ENCODE results near the gene DNAJC5G.
A peak's percentile ranks its signal among the peaks of the same experiment; 100 is the strongest.
"Not testable (repeated sequence)": the region's sequence is repeated elsewhere in the genome, so short reads cannot be mapped to it uniquely, and the experiment has no call there.

DNAJC5G gene

GRCh38 chr2:27308359-27308881, 33.2 kb downstream of the DNAJC5G start, which contains the start of gene UCN:
Gene UCN, minus strand, starts transcription at chr2:27308445. Its CDS starts 550 bp downstream, at chr2:27307895.
- DNase-seq (ENCODE audit: low spot score): no peak

DNA sequence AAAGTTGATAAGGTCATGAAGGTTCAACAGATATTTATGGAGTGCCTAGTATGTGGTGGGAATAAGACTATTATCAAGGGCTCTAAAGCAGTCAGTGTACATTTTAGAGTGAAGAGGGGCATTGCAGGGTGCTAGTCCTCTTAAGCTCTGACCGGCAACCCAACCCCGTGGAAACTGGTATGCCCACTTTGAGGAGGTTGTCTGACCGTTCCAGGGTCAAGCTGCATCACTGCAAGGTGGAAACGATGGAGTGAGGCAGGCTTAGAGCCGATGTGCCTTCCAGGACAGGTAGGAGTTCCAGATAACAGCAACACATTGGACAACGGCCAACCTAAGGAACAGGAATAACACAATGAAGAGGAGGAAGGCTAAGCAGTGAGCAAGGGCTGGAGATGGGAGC, 34.4 kb downstream of the DNAJC5G start:
- DNase-seq (ENCODE audit: low spot score): no peak

DNA sequence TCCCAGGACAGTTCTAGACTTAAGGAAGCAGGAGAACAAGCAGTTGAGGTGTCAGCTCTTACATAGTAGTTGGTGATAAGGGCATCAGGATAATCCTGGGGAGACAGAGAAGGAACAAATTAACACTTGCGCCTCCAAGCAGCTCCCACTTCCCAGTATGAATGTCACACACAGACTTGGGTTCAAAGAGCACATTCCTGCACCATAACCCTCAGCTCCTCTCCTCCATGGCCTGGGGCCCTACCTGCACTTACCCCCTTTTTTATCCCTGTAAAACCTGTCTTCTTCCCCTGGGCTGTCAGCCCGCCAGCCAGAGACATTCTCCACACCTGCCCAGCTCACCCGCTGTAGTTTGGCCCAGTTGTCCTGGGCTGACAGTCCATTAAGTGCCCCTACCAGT, 36.9 kb downstream of the DNAJC5G start:
- no peak for DNase-seq (ENCODE audit: low spot score)

GRCh38 chr2:27313882-27314645, 38.8 kb downstream of the DNAJC5G start:
- no peak for DNase-seq (ENCODE audit: low spot score)

- DNase-seq (ENCODE audit: low spot score): no peak
Measured at GRCh38 chr2:27314709-27315108, 39.5 kb downstream of the DNAJC5G start.

DNA sequence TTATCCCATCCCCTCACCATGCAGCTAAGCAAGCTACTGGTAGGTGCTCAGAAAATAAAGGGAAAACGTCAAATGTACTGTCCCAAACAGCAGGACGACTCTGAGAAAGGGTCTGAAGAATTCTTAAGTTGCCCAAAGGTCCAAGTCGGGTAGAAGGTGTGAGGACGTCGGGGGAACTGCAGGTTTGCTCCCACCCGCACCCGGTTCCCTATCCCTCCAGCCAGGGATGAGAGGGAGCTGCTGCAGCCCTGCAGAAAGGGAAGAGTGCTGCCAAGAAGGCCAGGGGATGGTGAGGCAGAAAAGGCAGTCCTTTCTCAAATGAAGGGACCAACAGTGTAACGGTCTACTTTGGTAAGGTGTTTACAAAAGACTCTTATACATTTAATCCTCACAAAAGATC, 39.9 kb downstream of the DNAJC5G start:
- no peak for DNase-seq (ENCODE audit: low spot score)

GRCh38 chr2:27316655-27317412, 41.6 kb downstream of the DNAJC5G start:
- DNase-seq (ENCODE audit: low spot score): peak; percentile 20

DNA sequence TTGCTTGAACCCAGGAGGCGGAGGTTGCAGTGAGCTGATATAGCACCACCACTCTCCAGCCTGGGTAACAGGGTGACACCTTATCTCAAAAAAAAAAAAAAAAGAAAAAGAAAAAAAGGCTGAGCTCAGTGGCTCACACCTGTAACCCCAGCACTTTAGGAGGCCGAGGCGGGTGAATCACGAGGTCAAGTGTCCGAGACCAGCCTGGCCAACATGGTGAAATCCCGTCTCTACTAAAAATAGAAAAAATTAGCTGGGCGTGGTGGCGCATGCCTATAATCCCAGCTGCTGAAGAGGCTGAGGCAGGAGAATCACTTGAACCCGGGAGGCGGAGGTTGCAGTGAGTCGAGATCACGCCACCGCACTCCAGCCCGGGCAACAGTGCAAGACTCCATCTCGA, 44.6 kb downstream of the DNAJC5G start:
- not testable (repeated sequence) for DNase-seq (ENCODE audit: low spot score)

DNA sequence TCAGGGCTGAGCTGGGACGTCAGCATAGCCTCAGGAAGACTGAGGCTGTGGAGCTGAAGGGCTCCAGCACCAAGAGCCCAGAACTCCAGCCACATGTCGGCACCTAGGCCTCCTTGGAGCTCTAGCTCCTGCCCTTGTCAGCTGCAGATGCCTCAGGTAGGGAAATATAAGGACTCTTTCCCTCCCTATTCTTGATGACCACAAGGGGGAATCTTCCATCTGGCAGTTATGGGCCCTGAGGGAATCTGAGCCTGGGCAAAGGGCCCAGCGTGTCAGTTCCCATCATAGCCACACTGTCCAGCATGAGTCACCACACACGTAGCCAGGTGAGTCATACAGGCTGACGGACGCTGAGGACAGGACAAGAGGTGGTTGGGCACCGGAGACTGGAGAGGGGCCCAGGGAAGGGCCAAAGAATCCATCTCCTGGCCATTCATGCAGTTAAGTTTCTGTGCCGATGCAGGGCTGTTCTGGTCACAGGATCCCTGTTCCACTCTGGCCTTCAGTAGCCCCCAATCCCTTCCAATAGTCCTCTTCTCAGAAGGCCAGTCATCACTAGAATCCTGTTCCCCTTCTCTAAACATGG, 45.8 kb downstream of the DNAJC5G start:
- DNase-seq (ENCODE audit: low spot score): no peak

GRCh38 chr2:27322301-27322765, 47.1 kb downstream of the DNAJC5G start:
- DNase-seq (ENCODE audit: low spot score): no peak

- peak; percentile 93 for DNase-seq (ENCODE audit: low spot score)
Measured at GRCh38 chr2:27322766-27323595, 47.7 kb downstream of the DNAJC5G start, which contains the start of gene MPV17. Gene MPV17, minus strand, starts transcription at chr2:27323097. Its CDS starts 580 bp downstream, at chr2:27322517.

GRCh38 chr2:27323596-27324285, 48.5 kb downstream of the DNAJC5G start:
- no peak for DNase-seq (ENCODE audit: low spot score)

- DNase-seq (ENCODE audit: low spot score): no peak
Measured at GRCh38 chr2:27324720-27325119, 49.5 kb downstream of the DNAJC5G start.
